Fibroblast of skin of right quadriceps (primary cell): ENCODE results near the gene SMAD2.
A peak's percentile ranks its signal among the peaks of the same experiment; 100 is the strongest.
"Not testable (repeated sequence)": the region's sequence is repeated elsewhere in the genome, so short reads cannot be mapped to it uniquely, and the experiment has no call there.

Source experiments
- DNase-seq: peaks from one replicate; pipeline ENCODE4 v3.0.0-alpha.2; 2013

SMAD2 gene

DNA sequence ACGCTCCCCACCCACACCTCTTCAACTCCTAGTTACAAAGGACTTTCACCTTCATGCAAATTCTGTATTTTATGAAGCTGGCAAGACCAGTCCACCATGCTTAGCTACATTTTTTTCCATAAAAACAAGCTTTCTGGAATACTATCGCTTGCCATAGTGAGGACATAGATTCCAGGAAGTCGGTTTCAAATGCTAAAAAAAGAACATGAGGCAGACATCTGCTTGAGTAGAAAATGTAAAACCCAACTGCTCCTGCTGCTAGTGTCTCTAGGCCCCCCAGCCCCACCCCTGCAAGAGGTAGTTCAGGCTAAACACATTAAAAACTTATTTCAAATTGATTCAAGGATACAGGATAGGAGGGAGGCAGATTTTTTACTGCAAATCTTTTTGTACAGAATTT, 148.9 kb downstream of the SMAD2 start:
- no peak for DNase-seq

DNA sequence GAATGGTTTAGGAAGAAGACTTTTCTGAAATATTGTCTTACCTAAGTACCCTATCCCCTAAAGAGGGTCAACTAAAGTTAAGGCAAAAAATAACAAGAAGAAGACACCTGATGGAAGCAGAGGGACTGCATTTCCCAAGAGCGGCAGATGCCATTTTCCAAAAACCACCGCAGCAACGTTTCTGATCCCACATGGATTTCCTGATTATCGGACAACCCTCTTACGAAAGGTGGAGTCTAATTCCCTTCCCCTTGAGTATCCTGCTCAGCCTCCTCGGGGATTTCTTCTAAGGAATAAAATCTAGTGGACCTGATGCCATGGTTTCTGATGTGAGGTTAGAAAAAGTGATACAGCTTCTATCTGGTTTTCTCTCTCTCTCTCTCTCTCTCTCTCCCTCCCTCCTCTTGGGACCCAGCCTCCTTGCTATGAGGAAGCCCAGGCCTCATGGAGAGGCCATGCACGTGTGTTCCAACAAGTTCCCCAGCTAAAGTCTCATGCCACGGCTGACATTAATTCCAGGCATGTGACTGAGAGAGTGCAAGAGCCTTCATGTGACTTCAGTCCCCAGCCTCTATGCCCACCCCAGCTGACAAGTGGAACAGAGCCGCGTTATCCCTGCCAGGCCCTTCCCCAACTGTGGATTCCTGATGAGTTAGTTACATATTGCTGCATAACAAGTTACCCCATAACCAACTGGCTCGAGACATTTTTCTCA, 150.3 kb downstream of the SMAD2 start:
- DNase-seq, result no peak

DNA sequence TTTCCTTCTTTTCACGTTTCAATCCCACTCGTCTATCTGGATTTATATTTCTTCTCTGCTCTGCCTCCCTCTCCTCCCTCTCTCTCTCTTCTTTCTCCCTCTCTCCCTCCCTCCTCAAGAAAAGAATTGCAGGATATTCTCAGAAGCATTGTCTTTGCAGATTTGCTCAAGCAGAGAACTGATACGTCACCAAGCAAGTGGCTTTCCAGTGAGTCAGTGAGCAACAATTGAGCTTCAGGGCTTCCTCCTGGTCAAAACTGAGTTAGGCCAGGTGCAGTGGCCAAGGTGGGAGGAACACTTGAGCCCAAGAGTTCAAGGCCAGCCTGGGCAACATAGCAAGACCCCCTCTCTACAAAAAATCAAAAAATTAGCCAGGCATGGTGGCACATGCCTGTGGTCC, 151.1 kb downstream of the SMAD2 start:
- DNase-seq, result no peak

DNA sequence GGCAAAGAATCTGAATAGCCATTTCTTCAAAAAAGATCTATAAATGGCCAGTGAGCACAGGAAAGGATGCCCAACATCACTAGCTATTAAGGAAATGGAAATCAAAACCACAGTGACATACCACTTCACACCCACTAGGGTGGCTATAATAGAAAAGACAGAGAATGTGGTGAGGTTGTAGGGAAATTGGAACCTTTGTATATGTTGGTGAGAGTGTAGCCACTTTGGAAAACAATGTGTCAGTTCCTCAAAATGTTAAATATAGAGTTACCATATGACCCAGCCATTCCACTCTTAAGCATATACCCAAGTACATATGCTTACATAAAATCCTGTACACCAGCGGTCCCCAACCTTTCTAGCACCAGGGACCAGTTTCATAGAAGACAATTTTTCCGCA, 152.8 kb downstream of the SMAD2 start:
- no peak for DNase-seq

DNA sequence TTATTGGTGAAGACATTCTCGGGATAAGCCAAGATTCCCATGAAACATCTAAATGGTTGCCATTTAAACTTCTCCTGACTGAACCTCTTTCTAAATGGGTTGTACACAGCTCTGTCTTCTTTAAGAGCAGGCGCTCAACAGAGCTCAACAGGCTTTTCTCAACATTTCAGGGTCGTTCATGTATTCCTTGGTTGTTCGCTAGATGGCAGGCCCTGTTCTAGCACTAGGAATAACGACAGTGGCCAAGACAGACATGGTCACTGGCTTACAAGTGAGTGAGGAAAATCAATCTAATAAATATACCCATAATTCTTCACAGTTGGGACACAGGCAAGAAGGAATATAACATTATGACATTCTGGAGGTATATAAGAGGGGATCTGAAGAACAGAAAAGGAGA, 154.5 kb downstream of the SMAD2 start:
- DNase-seq, result no peak

DNA sequence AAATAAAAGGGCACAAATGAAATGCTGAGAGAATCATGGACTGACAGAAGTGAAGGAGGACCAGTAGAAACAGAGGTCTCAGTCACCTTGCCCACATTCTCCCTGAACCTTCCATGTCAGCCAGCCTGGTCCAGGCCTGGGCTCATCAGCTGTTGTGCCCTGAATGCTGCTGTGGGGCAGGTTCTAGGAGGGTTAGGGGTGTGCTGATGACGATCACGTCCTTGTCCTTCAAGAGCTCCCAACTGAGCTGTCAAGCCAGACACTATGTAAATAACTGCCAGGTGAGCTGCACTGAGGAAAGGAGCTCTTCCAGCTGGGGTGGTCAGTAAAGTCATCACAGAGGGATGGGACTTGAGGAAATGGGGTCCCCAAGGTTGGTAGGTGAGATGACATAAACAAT, 156.5 kb downstream of the SMAD2 start:
- no peak for DNase-seq

DNA sequence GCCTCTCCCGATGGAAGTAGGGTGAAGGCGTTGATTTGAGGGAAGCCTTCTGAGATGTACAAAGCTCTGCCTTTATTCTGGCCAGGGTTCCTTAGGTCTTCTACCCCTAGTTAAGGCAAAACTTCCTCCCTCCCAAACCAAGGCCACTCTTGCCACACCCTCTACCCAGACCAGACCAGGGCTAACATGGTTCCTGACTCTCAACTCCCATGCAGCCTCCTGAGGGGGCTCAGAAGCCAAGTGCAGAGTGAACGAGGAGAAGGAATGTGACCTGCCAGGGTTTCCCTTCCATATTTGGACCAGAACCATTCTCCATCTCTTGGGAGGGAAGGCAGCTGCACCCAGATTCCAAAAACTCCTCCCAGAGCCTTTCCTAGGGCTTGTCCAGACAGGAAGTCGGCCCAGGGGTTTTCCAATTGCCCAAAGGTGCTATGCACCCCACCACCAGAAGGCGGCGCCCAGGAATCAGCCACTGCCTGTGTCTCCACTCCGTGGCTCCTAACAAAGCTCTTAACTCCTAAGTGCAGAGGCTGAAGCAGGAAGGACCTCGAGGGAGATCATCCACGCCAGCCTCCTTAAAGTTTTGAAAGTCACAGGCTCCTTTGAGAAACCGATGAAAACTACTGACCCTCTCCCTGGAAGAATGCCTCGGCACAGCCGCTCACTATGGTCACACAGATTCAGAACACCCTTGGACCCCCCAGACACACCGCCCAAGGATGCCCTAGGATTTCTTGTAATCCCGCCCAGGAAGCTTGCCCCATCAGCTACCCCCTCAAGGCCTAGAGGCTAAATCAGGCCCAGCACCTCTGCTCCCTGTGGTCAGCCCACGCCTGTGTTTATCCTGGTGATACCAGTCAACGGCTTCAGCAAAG, 157.8 kb downstream of the SMAD2 start:
- peak; percentile 27 for DNase-seq

DNA sequence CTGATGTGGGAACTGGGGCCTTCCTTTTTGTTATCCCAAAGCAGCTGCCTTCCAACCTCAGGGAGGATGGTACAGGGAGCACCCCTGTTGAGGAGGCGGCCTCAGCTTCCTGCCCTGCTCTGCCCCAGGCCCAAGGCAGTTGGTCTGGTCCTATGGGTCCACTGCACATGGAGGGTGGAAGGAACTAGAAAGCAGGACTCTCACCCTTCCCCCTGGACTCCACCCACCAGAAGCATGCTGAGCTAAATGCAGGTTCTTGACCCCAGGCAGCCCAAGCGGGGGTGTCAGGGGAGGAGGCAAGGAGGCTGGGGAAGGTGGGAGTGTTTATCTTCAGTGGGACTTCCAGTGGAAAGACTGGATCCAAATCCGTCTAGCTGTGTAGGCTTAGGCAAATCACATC, 158.5 kb downstream of the SMAD2 start:
- DNase-seq, result no peak

DNA sequence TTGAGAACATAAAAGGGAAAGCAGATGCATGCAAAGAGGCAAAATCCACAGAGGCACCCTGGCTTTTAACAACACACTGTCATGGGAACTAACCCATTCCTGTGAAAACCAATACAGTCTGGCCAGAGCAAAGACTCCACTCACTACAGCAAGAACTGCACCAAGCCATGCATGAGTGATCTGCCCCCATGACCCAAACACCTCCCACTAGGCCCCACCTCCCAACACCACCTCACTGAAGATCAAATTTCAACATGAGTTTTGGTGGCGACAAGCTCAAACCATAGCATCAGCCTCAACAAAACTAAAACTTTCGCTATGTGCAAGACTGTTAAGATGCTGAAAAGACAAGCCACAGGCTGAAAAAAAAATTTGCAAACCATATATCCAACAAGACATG, 162.8 kb downstream of the SMAD2 start:
- DNase-seq, result no peak

DNA sequence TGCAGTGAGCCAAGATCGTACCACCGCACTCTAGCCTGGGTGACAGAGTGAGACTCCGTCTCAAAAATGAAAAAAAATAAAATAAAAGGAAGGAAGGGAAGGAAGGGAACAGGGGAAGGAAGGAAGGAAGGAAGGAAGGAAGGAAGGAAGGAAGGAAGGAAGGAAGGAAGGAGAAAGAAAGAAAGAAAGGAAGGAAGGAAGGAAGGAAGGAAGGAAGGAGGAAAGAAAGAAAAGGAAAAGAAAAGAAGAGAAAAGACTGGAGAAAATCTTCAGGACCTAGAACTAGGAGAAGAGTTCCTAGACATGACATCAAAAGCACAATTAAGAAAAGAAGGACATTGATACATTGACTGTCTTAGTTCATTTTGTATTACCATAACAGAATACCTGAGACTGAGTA, 163.3 kb downstream of the SMAD2 start:
- not testable (repeated sequence) for DNase-seq
